PFSK-1 (cell line): ENCODE data around the gene ARSJ.

Experiments used
- FOXP2 ChIP-seq: optimal IDR thresholded peaks from 2 replicates; pipeline ENCODE3; 2011; ENCODE audit warnings: borderline replicate concordance, control low read depth, inconsistent platforms; ENCODE audit not compliant: insufficient read depth; ENCODE audit errors: extremely low read length, extremely low read depth
- POLR2AphosphoS5 ChIP-seq: IDR thresholded peaks from 2 replicates; pipeline ENCODE4 v1.6.1; 2012; ENCODE audit warnings: low read depth, mild to moderate bottlenecking, control low read depth, low read length, moderate library complexity
- SIN3A ChIP-seq: IDR thresholded peaks from 2 replicates; pipeline ENCODE4 v1.6.1; 2012; ENCODE audit warnings: mild to moderate bottlenecking, low read length, moderate library complexity, borderline replicate concordance; ENCODE audit not compliant: insufficient read depth
- TAF1 ChIP-seq: IDR thresholded peaks from 2 replicates; pipeline ENCODE4 v1.6.1; 2012; ENCODE audit warnings: low read length, control low read depth, borderline replicate concordance; ENCODE audit not compliant: insufficient read depth
- TF ChIP-seq, protein P1 (sequence below), 2 experiments: IDR thresholded peaks; 2 replicates each; pipeline versions ENCODE4 v1.6.1 to v1.8.0; 2011 to 2012; ENCODE audit warnings: low read depth in 2 of 2, low read length in 2 of 2, control low read depth in 1 of 2, inconsistent platforms in 1 of 2, mild to moderate bottlenecking in 1 of 2, moderate library complexity in 1 of 2; ENCODE audit not compliant: insufficient read depth in 1 of 2

DNA sequence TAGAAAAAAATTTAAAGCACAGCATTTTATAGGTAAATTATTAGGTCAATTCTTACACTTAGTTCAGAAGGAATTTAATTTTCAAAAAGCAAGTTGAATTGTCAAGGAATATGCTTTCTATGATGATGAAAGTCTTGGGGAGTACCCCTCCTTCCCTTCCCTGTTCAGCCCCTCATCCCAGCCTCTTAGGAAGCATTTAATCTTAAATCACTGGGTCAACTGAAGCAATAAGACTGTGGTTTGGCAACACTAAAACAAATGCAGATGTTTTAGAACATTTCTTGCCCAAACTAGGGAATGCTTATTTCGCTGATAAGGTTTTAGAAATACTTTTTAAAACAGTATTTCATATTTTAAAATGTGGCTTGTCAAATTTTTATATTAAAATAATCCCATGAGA is 19.1 kb upstream of the ARSJ start:
- TF ChIP-seq, protein P1, sequence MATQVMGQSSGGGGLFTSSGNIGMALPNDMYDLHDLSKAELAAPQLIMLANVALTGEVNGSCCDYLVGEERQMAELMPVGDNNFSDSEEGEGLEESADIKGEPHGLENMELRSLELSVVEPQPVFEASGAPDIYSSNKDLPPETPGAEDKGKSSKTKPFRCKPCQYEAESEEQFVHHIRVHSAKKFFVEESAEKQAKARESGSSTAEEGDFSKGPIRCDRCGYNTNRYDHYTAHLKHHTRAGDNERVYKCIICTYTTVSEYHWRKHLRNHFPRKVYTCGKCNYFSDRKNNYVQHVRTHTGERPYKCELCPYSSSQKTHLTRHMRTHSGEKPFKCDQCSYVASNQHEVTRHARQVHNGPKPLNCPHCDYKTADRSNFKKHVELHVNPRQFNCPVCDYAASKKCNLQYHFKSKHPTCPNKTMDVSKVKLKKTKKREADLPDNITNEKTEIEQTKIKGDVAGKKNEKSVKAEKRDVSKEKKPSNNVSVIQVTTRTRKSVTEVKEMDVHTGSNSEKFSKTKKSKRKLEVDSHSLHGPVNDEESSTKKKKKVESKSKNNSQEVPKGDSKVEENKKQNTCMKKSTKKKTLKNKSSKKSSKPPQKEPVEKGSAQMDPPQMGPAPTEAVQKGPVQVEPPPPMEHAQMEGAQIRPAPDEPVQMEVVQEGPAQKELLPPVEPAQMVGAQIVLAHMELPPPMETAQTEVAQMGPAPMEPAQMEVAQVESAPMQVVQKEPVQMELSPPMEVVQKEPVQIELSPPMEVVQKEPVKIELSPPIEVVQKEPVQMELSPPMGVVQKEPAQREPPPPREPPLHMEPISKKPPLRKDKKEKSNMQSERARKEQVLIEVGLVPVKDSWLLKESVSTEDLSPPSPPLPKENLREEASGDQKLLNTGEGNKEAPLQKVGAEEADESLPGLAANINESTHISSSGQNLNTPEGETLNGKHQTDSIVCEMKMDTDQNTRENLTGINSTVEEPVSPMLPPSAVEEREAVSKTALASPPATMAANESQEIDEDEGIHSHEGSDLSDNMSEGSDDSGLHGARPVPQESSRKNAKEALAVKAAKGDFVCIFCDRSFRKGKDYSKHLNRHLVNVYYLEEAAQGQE (IDR thresholded peaks at IDR 0.05; ENCODE audit: insufficient read depth in 1 of 2, low read depth in 2 of 2, low read length in 2 of 2): no peak
- TF ChIP-seq SIN3A (no peak), TAF1 (no peak), POLR2AphosphoS5 (no peak), FOXP2 (no peak)
